Measurements from ENCODE around the gene ISLR.
"Not testable (repeated sequence)": the region's sequence is repeated elsewhere in the genome, so short reads cannot be mapped to it uniquely, and the experiment has no call there.

DNA sequence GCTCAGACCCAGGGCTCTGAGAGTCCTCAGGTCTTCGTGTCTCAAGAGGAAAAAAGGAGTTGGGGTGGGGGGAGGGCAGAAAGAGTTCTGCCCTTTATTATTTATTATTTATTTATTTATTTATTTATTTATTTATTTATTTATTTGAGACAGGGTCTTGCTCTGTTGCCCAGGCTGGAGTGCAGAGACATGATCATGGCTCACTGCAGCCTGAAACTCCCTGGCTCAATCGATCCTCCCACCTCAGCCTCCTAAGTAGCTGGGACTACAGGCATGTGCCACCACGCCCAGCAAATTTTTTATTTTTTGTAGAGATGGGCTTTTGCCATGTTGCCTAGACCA lies 11.3 kb upstream of the ISLR start:
- not testable (repeated sequence) for TF ChIP-seq POLR2A, CTCF (IDR thresholded peaks at IDR 0.05)

Data from body of pancreas (tissue), 4 donors.